SK-N-SH (cell line): Measurements from ENCODE around the gene MMP2.

ENCODE experiments used
- CTCF ChIP-seq: fragments of 200-600 bp; sonication (generic); IDR thresholded peaks from 2 replicates; pipeline ENCODE4 v1.6.1; 2017; ENCODE audit warnings: antibody characterized with exemption, mild to moderate bottlenecking, moderate library complexity
- EP300 ChIP-seq, 2 experiments: IDR thresholded peaks; 2 replicates each; pipeline versions ENCODE4 v1.4.0 to v1.6.1; 2012; ENCODE audit warnings: borderline replicate concordance in 1 of 2, low read depth in 1 of 2, low read length in 1 of 2
- EZH2phosphoT487 ChIP-seq: fragments of 200-600 bp; sonication (generic); IDR thresholded peaks from 2 replicates; pipeline ENCODE4 v1.6.1; 2017; ENCODE audit warnings: low read depth, mixed run types, mild to moderate bottlenecking, antibody characterized with exemption, moderate library complexity, borderline replicate concordance
- FOXM1 ChIP-seq: IDR thresholded peaks from 2 replicates; pipeline ENCODE4 v1.4.0; 2012; ENCODE audit warnings: low read depth, mild to moderate bottlenecking
- GATA2 ChIP-seq: sonication (generic); formaldehyde crosslinking; IDR thresholded peaks from 2 replicates; pipeline ENCODE4 v1.5.0; 2020; ENCODE audit warnings: mild to moderate bottlenecking, missing genetic modification reagents
- MXI1 ChIP-seq: IDR thresholded peaks from 2 replicates; pipeline ENCODE4 v1.6.1; 2012; ENCODE audit warnings: mild to moderate bottlenecking, low read depth, low read length, improper control_type of control experiment
- POLR2AphosphoS5 ChIP-seq: IDR thresholded peaks from 2 replicates; pipeline ENCODE4 v1.6.1; 2012; ENCODE audit warnings: low read depth, low read length
- RFX5 ChIP-seq: IDR thresholded peaks from 2 replicates; pipeline ENCODE4 v1.6.1; 2012; ENCODE audit warnings: mild to moderate bottlenecking, improper control_type of control experiment, low read length
- TAF1 ChIP-seq: IDR thresholded peaks from 2 replicates; pipeline ENCODE4 v1.6.1; 2012; ENCODE audit warnings: low read depth, mild to moderate bottlenecking, low read length, moderate library complexity, borderline replicate concordance
- YY1 ChIP-seq: IDR thresholded peaks from 2 replicates; pipeline ENCODE4 v1.4.0; 2012; ENCODE audit warnings: low read depth, mild to moderate bottlenecking
- TF ChIP-seq, protein P1 (sequence below): IDR thresholded peaks from 2 replicates; pipeline ENCODE4; 2012
- TF ChIP-seq, protein P2 (sequence below): IDR thresholded peaks from 2 replicates; pipeline ENCODE4 v1.6.1; 2012; ENCODE audit warnings: mild to moderate bottlenecking, low read depth, low read length, moderate library complexity
- TF ChIP-seq, protein P3 (sequence below): IDR thresholded peaks from 2 replicates; pipeline ENCODE4 v1.4.0; 2012; ENCODE audit warnings: low read depth, borderline replicate concordance

GRCh38 chr16:55439101-55439690 lies 39.8 kb upstream of the MMP2 start:
- TF ChIP-seq POLR2AphosphoS5 (no peak), FOXM1 (no peak), GATA2 (CRISPR knock-in tag) (no peak), CTCF (no peak), RFX5 (no peak), YY1 (no peak), EP300 (IDR thresholded peaks at IDR 0.05; ENCODE audit: borderline replicate concordance in 1 of 2, low read depth in 1 of 2, low read length in 1 of 2) (no peak), MXI1 (no peak), EZH2phosphoT487 (no peak), TAF1 (no peak)
- TF ChIP-seq, protein P1, sequence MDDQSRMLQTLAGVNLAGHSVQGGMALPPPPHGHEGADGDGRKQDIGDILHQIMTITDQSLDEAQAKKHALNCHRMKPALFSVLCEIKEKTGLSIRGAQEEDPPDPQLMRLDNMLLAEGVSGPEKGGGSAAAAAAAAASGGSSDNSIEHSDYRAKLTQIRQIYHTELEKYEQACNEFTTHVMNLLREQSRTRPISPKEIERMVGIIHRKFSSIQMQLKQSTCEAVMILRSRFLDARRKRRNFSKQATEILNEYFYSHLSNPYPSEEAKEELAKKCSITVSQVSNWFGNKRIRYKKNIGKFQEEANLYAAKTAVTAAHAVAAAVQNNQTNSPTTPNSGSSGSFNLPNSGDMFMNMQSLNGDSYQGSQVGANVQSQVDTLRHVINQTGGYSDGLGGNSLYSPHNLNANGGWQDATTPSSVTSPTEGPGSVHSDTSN: no peak
- TF ChIP-seq, protein P2, sequence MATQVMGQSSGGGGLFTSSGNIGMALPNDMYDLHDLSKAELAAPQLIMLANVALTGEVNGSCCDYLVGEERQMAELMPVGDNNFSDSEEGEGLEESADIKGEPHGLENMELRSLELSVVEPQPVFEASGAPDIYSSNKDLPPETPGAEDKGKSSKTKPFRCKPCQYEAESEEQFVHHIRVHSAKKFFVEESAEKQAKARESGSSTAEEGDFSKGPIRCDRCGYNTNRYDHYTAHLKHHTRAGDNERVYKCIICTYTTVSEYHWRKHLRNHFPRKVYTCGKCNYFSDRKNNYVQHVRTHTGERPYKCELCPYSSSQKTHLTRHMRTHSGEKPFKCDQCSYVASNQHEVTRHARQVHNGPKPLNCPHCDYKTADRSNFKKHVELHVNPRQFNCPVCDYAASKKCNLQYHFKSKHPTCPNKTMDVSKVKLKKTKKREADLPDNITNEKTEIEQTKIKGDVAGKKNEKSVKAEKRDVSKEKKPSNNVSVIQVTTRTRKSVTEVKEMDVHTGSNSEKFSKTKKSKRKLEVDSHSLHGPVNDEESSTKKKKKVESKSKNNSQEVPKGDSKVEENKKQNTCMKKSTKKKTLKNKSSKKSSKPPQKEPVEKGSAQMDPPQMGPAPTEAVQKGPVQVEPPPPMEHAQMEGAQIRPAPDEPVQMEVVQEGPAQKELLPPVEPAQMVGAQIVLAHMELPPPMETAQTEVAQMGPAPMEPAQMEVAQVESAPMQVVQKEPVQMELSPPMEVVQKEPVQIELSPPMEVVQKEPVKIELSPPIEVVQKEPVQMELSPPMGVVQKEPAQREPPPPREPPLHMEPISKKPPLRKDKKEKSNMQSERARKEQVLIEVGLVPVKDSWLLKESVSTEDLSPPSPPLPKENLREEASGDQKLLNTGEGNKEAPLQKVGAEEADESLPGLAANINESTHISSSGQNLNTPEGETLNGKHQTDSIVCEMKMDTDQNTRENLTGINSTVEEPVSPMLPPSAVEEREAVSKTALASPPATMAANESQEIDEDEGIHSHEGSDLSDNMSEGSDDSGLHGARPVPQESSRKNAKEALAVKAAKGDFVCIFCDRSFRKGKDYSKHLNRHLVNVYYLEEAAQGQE: no peak
- TF ChIP-seq, protein P3, sequence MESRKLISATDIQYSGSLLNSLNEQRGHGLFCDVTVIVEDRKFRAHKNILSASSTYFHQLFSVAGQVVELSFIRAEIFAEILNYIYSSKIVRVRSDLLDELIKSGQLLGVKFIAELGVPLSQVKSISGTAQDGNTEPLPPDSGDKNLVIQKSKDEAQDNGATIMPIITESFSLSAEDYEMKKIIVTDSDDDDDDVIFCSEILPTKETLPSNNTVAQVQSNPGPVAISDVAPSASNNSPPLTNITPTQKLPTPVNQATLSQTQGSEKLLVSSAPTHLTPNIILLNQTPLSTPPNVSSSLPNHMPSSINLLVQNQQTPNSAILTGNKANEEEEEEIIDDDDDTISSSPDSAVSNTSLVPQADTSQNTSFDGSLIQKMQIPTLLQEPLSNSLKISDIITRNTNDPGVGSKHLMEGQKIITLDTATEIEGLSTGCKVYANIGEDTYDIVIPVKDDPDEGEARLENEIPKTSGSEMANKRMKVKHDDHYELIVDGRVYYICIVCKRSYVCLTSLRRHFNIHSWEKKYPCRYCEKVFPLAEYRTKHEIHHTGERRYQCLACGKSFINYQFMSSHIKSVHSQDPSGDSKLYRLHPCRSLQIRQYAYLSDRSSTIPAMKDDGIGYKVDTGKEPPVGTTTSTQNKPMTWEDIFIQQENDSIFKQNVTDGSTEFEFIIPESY: no peak
